HG03439 (cell line): ENCODE measurements around the gene EIF2AK3.
"Not testable (repeated sequence)": the region's sequence is repeated elsewhere in the genome, so short reads cannot be mapped to it uniquely, and the experiment has no call there.

ENCODE experiments used
- ATAC-seq: cut with Tn5 transposase; IDR thresholded peaks from one replicate; pipeline ENCODE4 v1.9.1; 2021; ENCODE audit warnings: mild to moderate bottlenecking, moderate library complexity; ENCODE audit not compliant: unreplicated experiment

The EIF2AK3 gene

GRCh38 chr2:88599527-88599926, 27.7 kb downstream of the EIF2AK3 start:
- ATAC-seq: no peak

DNA sequence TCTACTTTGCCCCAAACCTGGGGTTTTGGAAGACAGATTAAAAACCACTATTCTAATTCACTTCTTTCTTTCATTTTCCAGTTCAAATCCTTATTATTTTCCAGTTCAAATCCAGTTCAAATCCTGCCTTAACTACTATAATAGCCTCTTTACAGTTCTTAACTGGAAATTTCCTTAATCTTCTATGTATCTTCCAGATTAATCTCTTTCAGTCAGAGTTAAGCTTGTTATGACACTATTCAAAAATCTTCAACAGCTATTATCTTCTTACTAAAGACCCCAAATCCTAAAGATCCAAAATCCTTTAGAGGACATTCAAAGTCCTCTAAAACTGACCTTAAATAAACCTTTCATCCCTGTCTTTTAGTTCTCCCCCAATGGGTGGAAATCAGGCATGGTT, 30.1 kb downstream of the EIF2AK3 start:
- no peak for ATAC-seq

GRCh38 chr2:88596141-88596830, 31.0 kb downstream of the EIF2AK3 start:
- ATAC-seq: no peak

- ATAC-seq: no peak
Observed at GRCh38 chr2:88591698-88592097, 35.6 kb downstream of the EIF2AK3 start.

DNA sequence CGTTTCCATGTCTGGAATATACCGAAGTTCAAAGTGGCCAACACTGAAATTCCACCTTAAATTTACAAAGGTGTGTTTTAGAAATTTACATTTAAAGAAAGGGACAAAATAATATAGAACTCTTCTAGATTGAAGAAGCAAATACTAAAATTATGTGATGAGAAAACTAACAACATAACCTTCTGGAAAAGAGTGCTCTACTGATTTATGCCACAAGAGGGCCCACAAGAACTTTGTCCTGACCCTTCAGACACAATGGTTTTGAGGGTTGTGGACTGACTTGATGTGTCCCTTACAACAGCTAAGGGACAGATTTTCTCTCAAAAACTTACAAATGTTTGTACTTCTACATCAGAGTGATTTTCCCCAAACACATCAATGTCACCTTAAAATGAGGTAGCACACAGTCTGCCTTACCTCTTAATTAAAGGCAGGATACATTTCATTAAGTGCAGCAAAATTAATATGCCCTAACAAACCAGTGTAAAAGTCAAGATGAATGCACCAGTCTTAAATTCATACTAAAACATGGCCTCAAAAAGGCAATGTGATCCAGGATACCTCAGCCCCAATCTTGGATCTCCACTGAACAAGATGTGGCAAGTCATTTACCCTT, 36.2 kb downstream of the EIF2AK3 start:
- no peak for ATAC-seq

GRCh38 chr2:88585969-88586368, 41.3 kb downstream of the EIF2AK3 start:
- ATAC-seq: no peak

DNA sequence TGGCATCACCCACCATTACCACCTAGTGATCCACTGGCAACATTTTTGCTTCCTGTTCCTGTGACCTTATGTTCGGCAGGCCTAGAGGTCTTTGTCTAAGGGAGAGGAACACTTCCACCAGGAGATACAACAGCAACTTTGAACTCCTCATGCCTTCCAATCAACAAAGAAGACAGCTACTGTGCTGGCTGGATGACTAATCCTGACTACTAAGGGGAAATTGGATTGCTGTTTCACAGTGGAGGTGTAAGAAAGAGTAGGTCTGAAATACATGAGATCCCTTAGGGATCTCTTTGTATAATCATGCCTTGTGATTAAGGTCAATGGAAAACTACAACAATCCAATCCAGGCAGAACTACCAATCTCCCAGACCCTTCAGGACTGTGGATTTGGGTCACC, 45.2 kb downstream of the EIF2AK3 start:
- no peak for ATAC-seq

DNA sequence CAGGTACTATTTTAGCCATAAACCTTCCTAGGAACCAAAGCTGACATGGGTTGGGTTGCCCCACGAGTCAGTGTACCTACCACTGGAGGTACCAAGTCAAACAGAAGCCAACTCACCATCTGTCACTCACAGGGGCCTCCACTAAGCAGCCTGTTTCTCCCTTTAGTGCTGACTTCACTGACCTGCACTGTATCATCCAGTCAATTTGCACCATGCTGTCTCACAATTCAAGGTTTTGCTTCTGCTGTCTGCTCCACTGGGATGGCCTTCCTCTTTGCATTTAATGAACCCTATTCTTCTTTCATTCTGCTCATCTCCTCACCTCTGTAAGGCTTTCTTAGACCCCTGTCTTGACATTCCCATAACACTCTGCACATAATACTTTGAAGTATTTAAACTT, 47.2 kb downstream of the EIF2AK3 start:
- no peak for ATAC-seq

DNA sequence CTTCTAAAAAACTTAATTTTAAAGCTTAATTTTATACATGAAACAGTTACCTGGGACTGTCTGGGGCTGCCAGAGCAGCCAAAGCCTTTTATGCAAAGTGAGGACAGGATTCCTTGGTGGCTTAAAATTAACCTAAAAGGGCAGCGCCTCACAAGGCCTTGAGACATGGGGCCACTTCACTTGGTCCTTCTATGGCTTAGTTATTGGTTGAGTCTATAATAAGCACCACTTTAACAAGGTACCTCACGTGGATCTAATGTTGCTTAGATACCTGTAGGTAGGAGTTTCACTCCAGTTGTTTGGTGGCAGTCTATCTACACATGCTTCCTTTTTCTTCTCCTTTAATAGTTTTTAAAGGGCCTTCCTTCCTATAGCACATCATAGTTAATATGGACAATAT, 51.6 kb downstream of the EIF2AK3 start:
- ATAC-seq: no peak

DNA sequence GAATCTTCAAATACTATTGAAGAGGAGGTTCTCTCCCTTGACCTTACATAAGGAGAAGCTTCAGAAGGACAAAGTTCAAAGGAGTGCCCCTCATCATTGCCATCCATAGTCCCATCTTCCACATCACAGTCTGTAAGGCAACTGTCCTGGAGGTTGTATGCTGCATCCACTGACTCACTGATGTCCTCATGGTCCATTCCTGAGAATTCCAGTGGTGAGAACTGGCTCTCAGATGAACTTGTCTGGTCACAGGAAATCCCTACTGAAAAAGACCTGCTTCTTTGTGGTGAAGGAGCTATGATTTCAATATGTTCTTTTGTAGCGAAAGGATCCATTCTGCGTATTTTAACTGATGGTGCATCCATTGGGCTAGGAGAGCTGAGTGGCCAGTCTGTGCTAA, 52.2 kb downstream of the EIF2AK3 start:
- ATAC-seq: no peak

DNA sequence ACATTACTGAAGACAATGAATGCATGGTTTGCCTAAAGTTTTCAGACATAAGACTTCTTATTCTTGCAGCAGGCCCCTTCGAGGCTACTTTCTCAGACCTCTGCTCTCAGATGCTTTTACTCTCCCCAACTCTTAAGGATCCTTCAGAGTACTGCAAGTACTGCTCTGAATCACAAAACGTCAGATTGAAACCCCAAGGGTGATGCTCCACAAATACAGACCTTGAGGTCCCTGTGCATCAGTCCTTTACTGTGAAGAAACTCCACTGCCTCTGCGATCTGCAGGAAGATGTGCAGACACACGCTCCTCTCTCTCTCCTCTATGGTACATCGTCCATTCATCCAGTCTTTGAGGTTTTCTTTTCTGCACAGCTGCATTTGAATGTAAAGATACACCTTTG, 52.8 kb downstream of the EIF2AK3 start:
- ATAC-seq: peak; percentile 77

GRCh38 chr2:88568179-88568578, 59.1 kb downstream of the EIF2AK3 start:
- no peak for ATAC-seq

DNA sequence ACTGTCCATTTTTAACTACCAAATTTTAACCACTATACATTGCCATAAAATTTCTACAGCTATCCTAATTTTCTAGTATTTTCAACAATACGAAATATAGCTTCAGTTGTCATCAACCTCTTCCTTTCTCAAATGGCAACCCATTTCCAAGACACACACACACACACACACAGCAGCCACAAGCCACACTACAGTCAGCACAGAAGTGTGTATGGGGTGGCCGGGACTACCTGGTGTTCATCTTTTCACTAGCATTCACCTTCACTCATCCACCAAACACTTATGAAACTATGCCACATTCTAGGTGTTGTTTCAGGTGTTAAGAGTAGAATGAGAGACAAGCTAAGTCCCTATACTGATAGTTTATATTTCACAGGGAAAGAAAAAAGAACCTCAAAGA, 62.9 kb downstream of the EIF2AK3 start:
- ATAC-seq: no peak

DNA sequence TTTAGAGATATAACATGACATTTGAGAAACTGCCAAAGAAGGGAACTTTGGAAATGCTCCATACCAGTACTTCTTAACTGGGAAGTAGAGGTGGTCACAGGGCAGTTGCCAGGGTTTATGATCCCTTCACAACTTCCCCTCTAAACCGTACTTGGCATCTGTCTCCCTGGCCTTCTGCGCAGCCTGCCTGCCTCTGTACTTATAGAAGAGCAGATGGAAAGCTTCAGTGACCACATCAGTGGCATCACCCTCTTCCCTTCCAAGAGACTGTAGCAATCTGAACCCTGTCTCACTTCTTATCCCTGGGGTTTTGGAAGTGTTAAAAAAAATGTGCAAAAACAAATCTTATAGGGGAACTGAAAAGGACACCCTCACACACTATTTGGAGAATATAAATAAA, 64.1 kb downstream of the EIF2AK3 start:
- no peak for ATAC-seq

- peak; percentile 62 for ATAC-seq
Observed at GRCh38 chr2:88561646-88562388, 65.4 kb downstream of the EIF2AK3 start.

DNA sequence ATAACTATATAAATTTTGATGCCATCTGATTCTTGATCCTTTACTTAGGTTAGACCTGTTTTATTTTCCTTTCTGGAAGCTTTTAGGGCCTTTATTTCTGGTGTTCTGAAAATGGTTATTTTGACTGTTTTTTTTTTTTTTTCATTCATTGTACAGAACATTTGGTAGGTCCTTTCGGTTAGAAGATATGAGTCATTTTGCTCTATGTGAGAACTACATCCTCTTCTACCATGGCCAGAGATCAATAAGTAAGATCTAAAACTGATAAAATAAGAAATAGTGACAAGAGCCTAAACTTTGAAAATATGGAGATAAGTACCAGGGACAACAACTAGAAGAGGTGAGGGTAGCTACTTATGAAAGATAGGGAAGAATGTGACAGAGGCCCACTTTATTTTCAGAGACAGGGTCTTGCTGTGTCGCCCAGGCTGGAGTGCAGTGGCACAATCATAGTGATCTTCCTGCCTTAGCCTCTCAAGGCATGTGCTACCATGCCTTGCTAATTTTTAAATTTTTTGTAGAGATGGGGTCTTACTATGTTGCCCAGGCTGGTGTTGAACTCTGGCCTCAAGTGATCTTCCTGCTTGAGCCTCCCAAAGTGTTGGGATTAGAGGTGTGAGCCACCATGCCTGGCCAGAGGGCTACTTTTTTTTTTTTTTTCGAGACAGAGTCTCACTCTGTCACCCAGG, 66.5 kb downstream of the EIF2AK3 start:
- no peak for ATAC-seq

DNA sequence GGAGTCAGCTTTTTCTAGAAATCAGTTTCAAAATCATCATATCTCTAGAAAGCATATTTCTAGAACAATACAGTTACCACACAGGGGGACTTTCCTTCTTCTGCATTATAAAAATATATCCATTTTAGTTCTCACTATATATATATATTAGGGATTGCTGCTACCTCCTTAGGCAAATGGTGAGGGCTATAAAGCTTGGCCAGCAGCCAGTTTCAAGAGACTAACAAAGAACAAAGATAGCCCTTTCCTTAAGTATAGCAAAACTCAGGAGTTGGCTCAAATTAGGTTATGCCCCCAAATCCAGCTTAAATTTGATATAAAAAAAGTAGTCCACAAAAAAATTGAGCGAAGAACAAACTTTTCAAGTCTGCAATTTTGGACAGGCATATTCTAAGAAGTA, 70.0 kb downstream of the EIF2AK3 start:
- no peak for ATAC-seq

- no peak for ATAC-seq
Observed at GRCh38 chr2:88556026-88556425, 71.2 kb downstream of the EIF2AK3 start.

- ATAC-seq: no peak
Observed at GRCh38 chr2:88554189-88554588, 73.1 kb downstream of the EIF2AK3 start.

- ATAC-seq: no peak
Observed at GRCh38 chr2:88549616-88550292, 77.5 kb downstream of the EIF2AK3 start.

DNA sequence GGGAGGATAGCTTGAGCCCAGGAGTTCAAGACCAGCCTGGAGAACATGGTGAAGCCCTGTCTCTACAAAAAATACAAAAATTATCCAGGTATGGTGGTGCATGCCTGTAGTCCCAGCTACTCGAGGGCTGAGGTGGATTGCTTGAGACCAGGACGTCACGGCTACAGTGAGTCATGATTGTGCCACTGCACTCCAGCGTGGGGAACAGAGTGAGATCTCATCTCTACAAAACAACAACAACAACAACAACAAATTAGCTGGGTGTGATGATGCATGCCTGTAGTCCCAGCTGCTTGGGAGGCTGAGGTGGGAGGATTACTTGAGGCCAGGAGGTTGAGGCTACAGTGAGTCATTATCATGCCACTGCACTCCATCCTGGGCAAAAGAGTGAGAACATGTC, 81.0 kb downstream of the EIF2AK3 start:
- ATAC-seq: not testable (repeated sequence)
